Measurements from ENCODE around the gene GSAP. TPM values are rescaled to one million over a fixed set of nuclear protein-coding genes. Genes with fewer than 3 reads are reported as not detected.
"Not testable (repeated sequence)": the region's sequence is repeated elsewhere in the genome, so short reads cannot be mapped to it uniquely, and the experiment has no call there.

The GSAP gene
- total RNA-seq, 1 donor from 2014 or later: 5.3 TPM

DNA sequence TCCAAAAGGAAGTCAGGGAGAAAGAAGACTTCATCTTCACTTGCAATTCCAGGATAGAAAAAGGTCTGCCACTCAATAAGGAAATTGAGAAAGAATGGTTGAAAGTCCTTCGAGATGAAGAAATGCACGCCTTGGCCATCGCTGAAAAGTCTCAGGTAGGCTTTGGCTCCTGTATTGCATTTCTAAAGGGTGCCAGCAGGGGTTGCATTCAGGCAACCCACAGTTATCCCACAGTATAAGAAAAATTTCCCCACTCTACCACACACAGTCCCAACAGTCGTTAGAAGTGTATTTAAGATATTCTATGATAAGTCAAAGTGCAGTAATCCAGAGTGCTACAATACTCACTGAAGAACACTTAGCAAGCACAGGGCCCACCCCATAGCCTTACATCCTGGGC is 123.1 kb downstream of the GSAP start:
- intact Hi-C loops (cut with micrococcal nuclease): no loop called here

DNA sequence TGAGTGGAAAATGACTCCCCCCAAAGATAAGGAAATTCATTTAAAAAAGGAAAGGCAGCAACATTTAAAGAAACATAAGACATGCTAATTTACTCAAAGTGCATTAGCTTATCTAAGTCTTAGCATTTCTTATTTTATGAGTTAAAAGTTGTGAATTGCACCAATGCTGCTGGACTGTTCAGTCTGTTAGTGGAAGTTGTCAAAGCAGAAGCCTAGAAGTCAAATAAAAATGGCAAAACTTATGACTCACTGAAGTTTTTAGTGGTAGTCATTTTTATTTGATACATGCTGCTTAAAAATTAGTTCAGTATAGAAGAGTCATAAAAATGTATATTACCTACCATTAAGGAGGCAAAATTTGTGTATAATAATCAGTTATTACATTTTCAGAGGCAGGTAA is 125.7 kb downstream of the GSAP start:
- intact Hi-C loops (cut with micrococcal nuclease): no loop called here

DNA sequence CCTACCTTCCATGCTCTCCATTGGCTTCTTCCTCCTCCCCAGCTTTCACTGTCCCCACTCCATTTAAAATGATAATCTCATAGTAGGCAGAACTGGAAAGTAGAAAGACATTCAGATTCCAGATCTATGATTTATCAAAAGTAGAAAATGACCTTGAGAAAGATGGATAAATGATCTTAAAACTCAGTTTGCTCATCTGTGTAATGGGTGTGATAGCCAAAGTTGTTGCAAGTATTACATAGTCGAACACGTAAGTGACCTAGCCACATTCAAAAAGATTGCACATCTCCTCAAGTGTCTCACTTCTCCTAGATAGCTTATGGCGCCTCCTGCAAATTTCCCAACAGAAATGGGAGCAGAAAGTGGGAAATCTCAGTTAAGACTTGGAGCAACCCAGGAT is 126.8 kb downstream of the GSAP start:
- intact Hi-C loops (cut with micrococcal nuclease): no loop called here

DNA sequence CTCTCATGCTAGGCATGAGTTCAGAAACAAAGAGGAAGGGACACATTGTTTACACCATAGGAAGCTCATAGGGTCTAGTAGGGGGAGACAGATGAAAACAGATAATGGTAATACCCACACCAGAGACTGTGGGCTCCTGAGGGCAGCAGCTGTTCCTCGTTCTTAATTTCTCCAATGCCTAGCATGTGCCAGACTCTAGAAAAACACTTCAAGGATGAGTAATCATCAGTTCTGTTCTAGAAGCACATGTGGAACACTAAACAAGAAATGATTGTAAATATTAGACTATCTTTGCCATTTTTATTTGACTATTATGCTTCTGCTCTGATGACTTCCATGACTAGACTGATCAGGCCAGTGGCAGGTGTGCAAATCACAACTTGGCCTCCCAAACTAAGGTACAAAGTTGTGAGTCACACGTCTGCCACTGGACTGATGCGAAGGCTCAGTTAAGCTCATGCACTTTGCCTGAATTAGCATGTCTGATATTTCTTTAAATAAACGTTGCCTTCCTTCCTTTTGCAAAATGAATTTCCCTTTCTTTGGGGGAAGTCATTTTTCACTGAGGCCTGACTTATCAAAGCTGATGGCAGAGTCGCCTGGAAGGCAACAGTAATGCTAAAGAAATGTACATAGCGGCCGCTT is 127.4 kb downstream of the GSAP start:
- intact Hi-C loops (cut with micrococcal nuclease): no loop called here

DNA sequence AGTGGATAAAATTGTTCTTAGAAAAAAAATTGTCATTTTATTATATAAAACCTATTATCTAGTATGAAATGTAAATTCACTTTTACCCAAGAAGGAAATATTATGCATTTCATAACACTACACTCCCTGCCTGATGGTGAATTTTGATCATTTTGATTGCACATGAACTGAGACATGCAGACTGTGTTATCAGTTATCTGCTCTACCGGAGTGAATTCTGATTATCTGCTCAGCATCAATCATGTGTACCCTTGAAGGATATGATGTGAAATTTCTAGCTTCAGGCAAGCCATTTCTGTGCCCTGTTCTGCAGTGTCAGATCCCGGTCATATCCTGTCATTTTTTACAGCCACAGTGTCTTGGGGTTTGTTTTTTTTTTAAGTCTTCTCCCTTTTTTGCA is 131.5 kb downstream of the GSAP start:
- intact Hi-C loops (cut with micrococcal nuclease): no loop called here

DNA sequence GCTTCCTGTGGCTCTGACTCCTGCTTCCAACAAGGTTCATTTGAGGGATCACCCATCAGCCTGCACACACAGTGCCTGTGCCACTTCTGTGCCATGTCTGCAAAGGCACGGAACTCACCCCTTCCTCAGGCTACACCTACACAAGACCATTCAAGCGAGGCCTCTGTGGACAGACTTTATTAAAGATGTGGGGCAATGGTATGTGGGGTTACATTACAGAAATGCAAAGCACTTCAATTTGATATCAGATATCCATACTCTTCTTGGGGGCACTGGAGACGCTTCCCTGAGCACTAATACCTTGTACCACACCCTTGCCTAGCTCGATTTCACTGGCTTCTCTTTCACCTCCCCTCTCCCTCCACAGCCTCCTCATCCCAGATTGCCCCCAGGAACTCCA is 132.1 kb downstream of the GSAP start:
- intact Hi-C loops (cut with micrococcal nuclease): no loop called here

DNA sequence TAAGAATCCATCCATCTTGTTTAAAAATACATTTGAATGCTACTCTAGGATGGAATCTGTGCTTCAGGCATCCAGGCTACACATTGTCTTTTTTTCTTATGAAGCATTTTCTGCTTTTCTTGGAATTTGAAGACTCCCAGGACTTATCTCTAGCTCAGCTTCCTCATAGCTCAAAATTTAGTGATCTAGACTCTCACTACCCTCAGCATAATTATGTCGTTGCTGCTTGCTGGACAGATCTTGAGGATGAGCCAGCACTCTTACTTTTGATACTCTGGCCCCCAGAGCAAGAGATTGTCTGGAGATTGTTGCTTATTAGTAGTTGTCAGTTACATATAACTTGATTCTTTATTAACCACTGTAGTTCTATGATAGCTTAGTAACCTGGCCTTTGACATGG is 133.3 kb downstream of the GSAP start:
- intact Hi-C loops (cut with micrococcal nuclease): no loop called here

DNA sequence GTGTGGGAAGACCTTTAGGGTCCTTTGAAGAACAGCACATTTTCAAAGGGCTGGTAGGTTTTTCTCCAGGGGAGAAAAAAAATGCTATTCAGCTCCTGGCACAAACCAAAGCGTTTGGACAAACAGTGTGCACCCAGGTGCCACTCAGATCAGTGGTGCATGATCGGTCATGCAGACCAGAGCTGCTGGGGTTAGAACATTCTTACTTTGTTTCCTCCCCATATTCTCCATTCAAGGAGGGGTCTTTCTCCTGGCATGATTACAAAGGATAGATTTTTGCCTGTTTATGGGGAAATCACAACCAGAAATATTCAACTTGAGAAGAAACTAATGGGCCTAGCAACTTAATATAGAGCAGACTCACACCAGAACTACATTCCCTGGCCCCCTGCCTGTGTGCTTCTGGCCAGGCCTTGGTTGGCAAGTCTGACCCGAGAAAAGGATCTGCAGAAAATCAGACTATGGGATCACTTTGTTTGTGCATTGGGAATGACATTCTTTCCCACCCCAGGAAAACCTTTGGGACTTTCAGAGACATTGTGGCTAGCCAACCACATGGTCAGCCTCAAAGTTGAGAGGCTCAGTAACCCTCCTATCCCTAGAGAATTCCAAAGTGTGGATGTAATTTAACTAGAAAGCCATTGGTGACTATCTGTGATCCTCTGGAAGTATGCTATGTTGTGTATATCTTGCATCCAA is 134.2 kb downstream of the GSAP start:
- intact Hi-C loops (cut with micrococcal nuclease): no loop called here

DNA sequence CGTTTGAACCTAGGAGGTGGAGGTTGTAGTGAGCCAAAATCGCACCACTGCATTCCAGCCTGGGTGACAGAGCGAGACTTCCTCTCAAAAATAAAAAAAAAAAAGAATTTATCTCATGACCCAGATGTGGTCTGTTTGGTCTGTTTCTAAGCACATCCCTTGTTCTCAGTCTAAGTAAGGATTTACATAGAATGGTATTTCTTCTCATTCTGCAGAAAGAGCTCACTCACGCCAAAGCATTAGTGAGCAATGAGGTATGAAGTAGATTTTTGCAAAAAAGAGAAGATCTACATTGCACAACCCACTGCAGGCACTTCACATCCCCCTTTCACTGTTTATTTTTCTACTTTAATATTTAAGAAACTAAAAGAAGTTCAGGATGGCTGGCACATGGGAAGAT is 140.0 kb downstream of the GSAP start:
- intact Hi-C loops (cut with micrococcal nuclease): no loop called here

DNA sequence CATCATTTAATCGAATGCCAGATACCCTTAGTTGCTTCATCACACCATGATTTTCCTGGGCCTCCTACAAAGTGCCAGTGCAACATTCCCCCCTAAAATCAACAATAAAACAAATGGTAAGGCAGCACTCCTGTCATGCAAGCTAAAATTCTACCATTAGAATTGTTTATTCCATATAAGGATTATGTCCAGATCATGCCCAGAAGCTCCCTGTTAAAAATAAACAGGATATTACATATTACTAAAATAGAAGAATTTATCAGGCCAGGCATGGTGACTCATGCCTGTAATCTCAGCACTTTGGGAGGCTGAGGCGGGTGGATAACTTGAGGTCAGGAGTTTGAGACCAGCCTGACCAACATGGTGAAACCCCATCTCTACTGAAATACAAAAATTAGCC is 140.5 kb downstream of the GSAP start:
- intact Hi-C loops (cut with micrococcal nuclease): not testable (repeated sequence)

DNA sequence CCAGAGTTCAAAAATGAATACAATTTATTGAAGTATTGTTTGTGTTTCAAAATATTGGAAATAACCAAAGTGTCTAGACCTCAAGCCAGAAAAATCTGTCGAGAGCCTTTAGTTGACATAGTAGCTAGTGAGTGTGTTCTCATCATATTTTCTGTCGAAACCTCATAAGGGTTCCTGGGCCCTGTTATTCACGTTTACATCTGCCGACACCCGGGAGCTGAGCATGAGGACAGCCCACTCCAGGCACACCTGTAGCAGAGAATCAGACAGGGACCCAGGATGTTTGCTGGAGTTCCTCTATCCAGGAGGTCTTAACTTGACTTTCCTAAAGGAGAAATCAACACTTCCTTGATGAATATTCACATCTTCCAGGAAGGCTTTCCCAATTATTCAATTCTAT is 144.4 kb downstream of the GSAP start:
- intact Hi-C loops (cut with micrococcal nuclease): no loop called here

DNA sequence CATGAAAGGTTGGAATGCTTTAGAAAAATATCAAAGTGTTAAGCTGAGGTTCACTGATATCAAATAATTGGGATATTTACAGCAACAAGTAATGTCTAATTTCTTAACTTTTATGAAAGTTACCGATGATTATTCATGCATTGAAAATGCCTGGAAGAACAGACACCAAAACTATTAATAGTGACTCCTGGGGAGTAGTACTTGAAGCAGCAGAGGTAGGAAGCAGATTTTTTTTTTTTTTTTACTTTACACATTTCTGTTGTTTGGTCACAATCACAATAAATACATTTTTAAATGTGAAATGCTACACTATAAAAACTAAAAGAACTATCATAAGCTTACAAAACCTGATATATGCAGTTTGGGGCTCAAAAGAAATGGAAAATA is 146.1 kb downstream of the GSAP start:
- intact Hi-C loops (cut with micrococcal nuclease): no loop called here

DNA sequence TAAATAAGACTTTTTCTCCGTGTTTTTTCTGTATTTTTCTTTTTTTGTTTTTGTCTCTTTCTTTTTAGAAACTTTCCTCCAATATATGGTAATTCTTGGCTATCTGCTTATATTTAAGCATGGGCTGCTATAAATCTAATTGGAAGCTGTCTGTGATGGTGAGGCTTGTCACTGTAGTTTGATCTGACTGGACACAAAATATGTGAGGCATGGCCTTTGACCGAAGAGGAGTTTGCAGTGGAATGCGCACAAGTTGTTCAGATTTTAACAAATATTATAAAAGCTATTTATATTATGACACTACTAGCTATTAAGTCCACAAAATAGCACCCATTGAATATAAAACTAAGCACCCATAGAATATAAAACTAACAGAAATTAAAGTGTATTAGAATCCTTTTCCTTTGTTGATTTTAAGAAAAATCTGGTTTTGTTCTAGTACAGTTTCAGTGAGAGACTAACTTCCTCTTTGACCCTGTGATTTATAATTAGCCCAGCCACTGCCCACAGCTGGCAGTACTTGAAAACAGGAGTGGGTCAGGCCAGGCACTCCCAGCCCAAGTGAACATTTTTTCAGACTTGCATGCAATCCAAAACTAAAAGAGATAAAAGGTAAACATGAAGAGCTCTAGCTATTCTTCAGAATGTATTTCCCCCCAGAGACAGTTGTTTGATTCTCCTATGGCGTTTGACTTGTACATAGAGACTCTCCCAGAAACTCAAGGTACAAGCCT is 146.6 kb downstream of the GSAP start:
- intact Hi-C loops (cut with micrococcal nuclease): loop anchor here (5.0 kb wide), 1 partner anchor 63 kb away; no protein-coding TSS in a partner anchor

DNA sequence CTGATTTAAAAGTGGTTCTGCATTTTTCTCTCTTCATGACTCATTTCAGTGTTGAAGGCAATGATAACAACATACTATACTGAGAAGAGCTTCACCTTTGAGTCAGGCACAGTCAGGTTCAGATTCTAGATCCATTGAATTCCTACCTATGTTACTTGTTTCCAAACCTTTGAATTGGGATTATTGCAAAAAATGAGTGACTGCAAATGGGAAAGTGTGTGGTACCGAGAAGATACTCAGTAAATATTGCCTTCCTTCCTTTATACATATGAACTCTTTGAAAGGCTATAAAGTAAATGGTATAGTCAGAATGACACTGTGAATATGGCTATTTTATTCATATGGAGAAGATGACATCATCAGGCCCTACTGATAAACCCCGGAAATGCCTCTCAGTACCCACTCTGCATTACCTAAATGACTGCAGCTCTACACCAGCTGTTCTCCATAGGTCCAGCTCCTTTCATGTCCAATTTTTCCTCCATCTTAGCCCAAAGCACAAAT is 149.8 kb downstream of the GSAP start:
- intact Hi-C loops (cut with micrococcal nuclease): loop anchor here (5.0 kb wide), 1 partner anchor 66 kb away; no protein-coding TSS in a partner anchor

DNA sequence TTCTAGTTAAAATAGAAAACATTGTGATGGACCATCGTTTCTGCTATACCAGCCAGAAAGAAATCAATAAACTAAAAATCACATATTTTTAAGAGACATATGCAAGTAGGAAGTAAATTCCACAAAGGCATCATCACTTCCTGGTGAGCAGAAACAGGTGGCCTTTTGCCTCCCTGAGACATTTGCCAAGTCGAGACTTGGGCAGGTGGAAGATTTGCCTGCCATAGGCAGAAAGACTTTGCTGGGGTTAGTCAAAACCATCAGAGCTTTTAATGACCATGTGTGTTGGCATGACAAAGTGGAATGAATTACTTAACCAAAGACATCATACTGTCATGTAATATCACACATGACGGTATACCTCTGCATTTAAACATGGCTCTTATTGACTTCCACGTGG is 150.5 kb downstream of the GSAP start:
- intact Hi-C loops (cut with micrococcal nuclease): loop anchor here (5.0 kb wide), 1 partner anchor 67 kb away; no protein-coding TSS in a partner anchor

DNA sequence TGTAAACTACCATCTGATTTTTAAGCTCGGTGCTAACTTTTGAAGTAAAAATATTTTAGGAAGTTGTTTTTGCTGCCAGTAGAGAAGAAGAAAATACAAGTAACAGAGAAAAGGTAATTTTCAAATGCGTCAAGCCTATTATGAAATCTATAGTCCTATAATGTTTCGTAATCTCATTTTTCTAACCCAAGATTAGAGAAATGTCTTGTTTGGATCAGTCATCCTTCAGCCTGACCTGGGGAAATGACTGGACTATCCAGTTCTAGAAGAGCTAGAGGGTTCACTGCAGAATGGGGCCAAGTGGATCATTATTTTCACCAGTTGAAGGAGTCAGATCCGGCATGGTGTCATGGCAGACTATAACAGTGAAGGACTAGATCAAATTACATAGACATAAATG is 153.8 kb downstream of the GSAP start:
- intact Hi-C loops (cut with micrococcal nuclease): no loop called here

Other genes starting within 250 kb of the GSAP start
- gene FGL2, start 216.5 kb downstream of the GSAP start, total RNA-seq: 3.8 and 5.2 TPM in 2 replicates
- gene PTPN12, start 120.9 kb upstream of the GSAP start, total RNA-seq: 17.4 and 18.0 TPM in 2 replicates

Data from T-helper 2 cell treated with Interferon-gamma antibody and Interleukin-4, amounts not matched to agents 100 ng/mL and 5 ng/mL, for 36 hours (primary cell).